RWPE2 (cell line): ENCODE measurements around the gene BAZ2A.

Source experiments
- ATAC-seq: fragments of 200-7000 bp; cut with Tn5 transposase; 3 replicates; pipeline ENCODE4 v1.9.1; 2021; ENCODE audit warnings: low read depth
- DNase-seq: peaks from one replicate; pipeline ENCODE4 v3.0.0-alpha.2; 2020; ENCODE audit warnings: low spot score
- H3K27ac ChIP-seq: fragments of 450-650 bp; 2 replicates; pipeline ENCODE4 v1.5.1; 2017; ENCODE audit warnings: mild to moderate bottlenecking; ENCODE audit not compliant: poor library complexity, severe bottlenecking
- H3K27me3 ChIP-seq: fragments of 250-450 bp; sonication (Bioruptor Pico); 2 replicates; pipeline ENCODE4 v1.5.1; 2021; ENCODE audit warnings: mild to moderate bottlenecking, moderate library complexity; ENCODE audit not compliant: insufficient read depth, poor library complexity, severe bottlenecking
- H3K36me3 ChIP-seq: fragments of 250-450 bp; sonication (Bioruptor Pico); 2 replicates; pipeline ENCODE4 v1.5.1; 2020; ENCODE audit warnings: low read depth, mild to moderate bottlenecking, moderate library complexity
- H3K4me1 ChIP-seq: fragments of 250-450 bp; sonication (Bioruptor Pico); 2 replicates; pipeline ENCODE4 v1.5.1; 2021; ENCODE audit warnings: mild to moderate bottlenecking, moderate library complexity; ENCODE audit not compliant: insufficient read depth, poor library complexity, severe bottlenecking
- H3K4me3 ChIP-seq: fragments of 250-450 bp; sonication (Bioruptor Pico); 2 replicates; pipeline ENCODE4 v1.5.1; 2021; ENCODE audit warnings: mild to moderate bottlenecking, moderate library complexity; ENCODE audit not compliant: severe bottlenecking
- H3K9me3 ChIP-seq: fragments of 250-450 bp; sonication (Bioruptor Pico); 2 replicates; pipeline ENCODE4 v1.5.1; 2021; ENCODE audit warnings: mild to moderate bottlenecking, moderate library complexity; ENCODE audit not compliant: severe bottlenecking
- CTCF ChIP-seq: fragments of 450-650 bp; IDR thresholded peaks from one replicate; pipeline ENCODE4 v1.5.1; 2017; ENCODE audit warnings: mild to moderate bottlenecking, moderate library complexity; ENCODE audit not compliant: poor library complexity, severe bottlenecking

BAZ2A gene

GRCh38 chr12:56604355-56604754 is 25.8 kb downstream of the BAZ2A start:
- no peak for DNase-seq
- H3K9me3 ChIP-seq: no peaks in the 10 kb centered on the region
- no peak for TF ChIP-seq CTCF
- no peaks in the 10 kb centered on the region for H3K4me1 ChIP-seq
- no peak overlapping the region for H3K27ac ChIP-seq
- H3K36me3 ChIP-seq: peaks cover 96% of the 10 kb centered on the region
- H3K4me3 ChIP-seq: no peak overlapping the region
- no peaks in the 10 kb centered on the region for H3K27me3 ChIP-seq
- no peak for ATAC-seq

- Histone ChIP-seq H3K36me3 (peaks cover 100% of the 10 kb centered on the region), H3K4me3 (no peak overlapping the region), H3K4me1 (no peaks in the 10 kb centered on the region), H3K9me3 (no peaks in the 10 kb centered on the region), H3K27me3 (no peaks in the 10 kb centered on the region), H3K27ac (no peak overlapping the region)
- no peak for TF ChIP-seq CTCF
- no peak for DNase-seq
- no peak for ATAC-seq
Measured at GRCh38 chr12:56602239-56602638, 27.9 kb downstream of the BAZ2A start.

GRCh38 chr12:56601503-56601902 is 28.6 kb downstream of the BAZ2A start:
- no peaks in the 10 kb centered on the region for H3K4me1 ChIP-seq
- H3K4me3 ChIP-seq: no peak overlapping the region
- peaks cover 100% of the 10 kb centered on the region for H3K36me3 ChIP-seq
- no peak for ATAC-seq
- no peaks in the 10 kb centered on the region for H3K27me3 ChIP-seq
- no peak for DNase-seq
- no peak overlapping the region for H3K27ac ChIP-seq
- TF ChIP-seq CTCF: no peak
- H3K9me3 ChIP-seq: no peaks in the 10 kb centered on the region

GRCh38 chr12:56600753-56601152 is 29.4 kb downstream of the BAZ2A start:
- Histone ChIP-seq H3K27me3 (no peaks in the 10 kb centered on the region), H3K36me3 (peaks cover 100% of the 10 kb centered on the region), H3K9me3 (no peaks in the 10 kb centered on the region), H3K27ac (no peak overlapping the region), H3K4me1 (no peaks in the 10 kb centered on the region), H3K4me3 (no peak overlapping the region)
- no peak for ATAC-seq
- TF ChIP-seq CTCF: no peak
- no peak for DNase-seq

- Histone ChIP-seq H3K4me3 (no peak overlapping the region), H3K27ac (no peak overlapping the region), H3K36me3 (peaks cover 96% of the 10 kb centered on the region), H3K4me1 (no peaks in the 10 kb centered on the region), H3K27me3 (no peaks in the 10 kb centered on the region), H3K9me3 (no peaks in the 10 kb centered on the region)
- ATAC-seq (no peak), DNase-seq (no peak)
- TF ChIP-seq CTCF: no peak
Measured at GRCh38 chr12:56599797-56600196, 30.3 kb downstream of the BAZ2A start.
